Neuronal stem cell (in vitro differentiated cells): ENCODE results near the gene ADAMTS13.
"Not testable (repeated sequence)": the region's sequence is repeated elsewhere in the genome, so short reads cannot be mapped to it uniquely, and the experiment has no call there.

ENCODE experiments used
- DNase-seq: peaks from one replicate; pipeline ENCODE4 v3.0.0-alpha.2; 2013; ENCODE audit warnings: low spot score
- H2AFZ ChIP-seq: one replicate; pipeline ENCODE4 v1.6.1; 2013; ENCODE audit warnings: mild to moderate bottlenecking, low read length, inconsistent platforms
- H2AK5ac ChIP-seq: 2 replicates; pipeline ENCODE4 v1.6.1; 2013; ENCODE audit warnings: low read depth, mild to moderate bottlenecking, inconsistent platforms, low read length, moderate library complexity, mixed read lengths
- H2BK120ac ChIP-seq: 2 replicates; pipeline ENCODE4 v1.6.1; 2013; ENCODE audit warnings: low read depth, mild to moderate bottlenecking, inconsistent platforms, low read length, moderate library complexity, mixed read lengths
- H2BK12ac ChIP-seq: one replicate; pipeline ENCODE4 v1.6.1; 2013; ENCODE audit warnings: low read length, inconsistent platforms
- H2BK15ac ChIP-seq: 2 replicates; pipeline ENCODE4 v1.6.1; 2013; ENCODE audit warnings: mild to moderate bottlenecking, low read length, inconsistent platforms, mixed read lengths
- H2BK5ac ChIP-seq: one replicate; pipeline ENCODE4 v1.6.1; 2013; ENCODE audit warnings: inconsistent platforms, mild to moderate bottlenecking, low read length, moderate library complexity
- H3K14ac ChIP-seq: one replicate; pipeline ENCODE4 v1.6.1; 2013; ENCODE audit warnings: low read length, inconsistent platforms
- H3K18ac ChIP-seq: 2 replicates; pipeline ENCODE4 v1.6.1; 2013; ENCODE audit warnings: low read length, inconsistent platforms
- H3K23ac ChIP-seq: 2 replicates; pipeline ENCODE4 v1.6.1; 2013; ENCODE audit warnings: low read depth, mild to moderate bottlenecking, mixed read lengths, low read length, inconsistent platforms; ENCODE audit not compliant: poor library complexity
- H3K27ac ChIP-seq: replicated peaks from 3 replicates; pipeline ENCODE4 v1.5.1; 2013; ENCODE audit warnings: low read length, inconsistent platforms
- H3K27me3 ChIP-seq, 3 experiments: 2 replicates each; pipeline ENCODE4 v1.6.1; 2013; ENCODE audit warnings: low read length in 3 of 3, mild to moderate bottlenecking in 2 of 3, inconsistent platforms in 1 of 3, low read depth in 1 of 3, mixed read lengths in 1 of 3, moderate library complexity in 1 of 3; ENCODE audit not compliant: control insufficient read depth in 3 of 3, insufficient read depth in 3 of 3
- H3K36me3 ChIP-seq, 2 donors: replicated peaks in 1 of 2; 2 replicates each; pipeline ENCODE4 v1.6.1; 2013; ENCODE audit warnings: low read length in 2 of 2; ENCODE audit not compliant: control insufficient read depth in 2 of 2, insufficient read depth in 2 of 2
- H3K4ac ChIP-seq: 2 replicates; pipeline ENCODE4 v1.6.1; 2013; ENCODE audit warnings: inconsistent platforms, mild to moderate bottlenecking, low read length, moderate library complexity
- H3K4me1 ChIP-seq, 2 donors: 1 replicate in 1 of 2; 2 replicates in 1 of 2; pipeline ENCODE4 v1.6.1; 2013; ENCODE audit warnings: low read length in 2 of 2, low read depth in 1 of 2; ENCODE audit not compliant: control insufficient read depth in 2 of 2, insufficient read depth in 1 of 2
- H3K4me2 ChIP-seq: one replicate; pipeline ENCODE4 v1.6.1; 2013; ENCODE audit warnings: mild to moderate bottlenecking, low read length, inconsistent platforms; ENCODE audit not compliant: insufficient read depth, poor library complexity, severe bottlenecking
- H3K4me3 ChIP-seq, 2 donors: 2 replicates each; pipeline ENCODE4 v1.5.1; 2013; ENCODE audit warnings: low read length in 2 of 2, mild to moderate bottlenecking in 2 of 2, inconsistent platforms in 1 of 2, moderate library complexity in 1 of 2
- H3K79me1 ChIP-seq: one replicate; pipeline ENCODE4 v1.6.1; 2013; ENCODE audit warnings: low read depth, mild to moderate bottlenecking, inconsistent platforms, low read length, moderate library complexity
- H3K9ac ChIP-seq: one replicate; pipeline ENCODE4 v1.6.1; 2013; ENCODE audit warnings: mild to moderate bottlenecking, low read depth, low read length, inconsistent platforms; ENCODE audit not compliant: poor library complexity
- H3K9me3 ChIP-seq, 2 donors: replicated peaks in 1 of 2; 2 replicates each; pipeline versions ENCODE3 to v1.6.1; 2013; ENCODE audit warnings: low read length in 2 of 2, mild to moderate bottlenecking in 2 of 2, inconsistent platforms in 1 of 2, low read depth in 1 of 2, mixed read lengths in 1 of 2, moderate library complexity in 1 of 2; ENCODE audit not compliant: control insufficient read depth in 2 of 2, insufficient read depth in 1 of 2
- H4K8ac ChIP-seq: one replicate; pipeline ENCODE4 v1.6.1; 2013; ENCODE audit warnings: low read depth, mild to moderate bottlenecking, inconsistent platforms, low read length, moderate library complexity
- H4K91ac ChIP-seq: one replicate; pipeline ENCODE4 v1.6.1; 2013; ENCODE audit warnings: low read length, low read depth, mild to moderate bottlenecking, inconsistent platforms; ENCODE audit not compliant: poor library complexity
- WGBS, 2 donors: extraction: QIAGEN DNeasy Blood & Tissue Kit; methylation state at CpG; one replicate each; pipeline ENCODE4 v1.1.7; 2013; ENCODE audit warnings: missing lambda C conversion rate in 2 of 2, mixed read lengths in 1 of 2; ENCODE audit not compliant: insufficient read length in 2 of 2, insufficient replicate concordance in 1 of 2; ENCODE audit errors: extremely low coverage in 2 of 2; 5-methylcytosine and 5-hydroxymethylcytosine counted together

Gene ADAMTS13

DNA sequence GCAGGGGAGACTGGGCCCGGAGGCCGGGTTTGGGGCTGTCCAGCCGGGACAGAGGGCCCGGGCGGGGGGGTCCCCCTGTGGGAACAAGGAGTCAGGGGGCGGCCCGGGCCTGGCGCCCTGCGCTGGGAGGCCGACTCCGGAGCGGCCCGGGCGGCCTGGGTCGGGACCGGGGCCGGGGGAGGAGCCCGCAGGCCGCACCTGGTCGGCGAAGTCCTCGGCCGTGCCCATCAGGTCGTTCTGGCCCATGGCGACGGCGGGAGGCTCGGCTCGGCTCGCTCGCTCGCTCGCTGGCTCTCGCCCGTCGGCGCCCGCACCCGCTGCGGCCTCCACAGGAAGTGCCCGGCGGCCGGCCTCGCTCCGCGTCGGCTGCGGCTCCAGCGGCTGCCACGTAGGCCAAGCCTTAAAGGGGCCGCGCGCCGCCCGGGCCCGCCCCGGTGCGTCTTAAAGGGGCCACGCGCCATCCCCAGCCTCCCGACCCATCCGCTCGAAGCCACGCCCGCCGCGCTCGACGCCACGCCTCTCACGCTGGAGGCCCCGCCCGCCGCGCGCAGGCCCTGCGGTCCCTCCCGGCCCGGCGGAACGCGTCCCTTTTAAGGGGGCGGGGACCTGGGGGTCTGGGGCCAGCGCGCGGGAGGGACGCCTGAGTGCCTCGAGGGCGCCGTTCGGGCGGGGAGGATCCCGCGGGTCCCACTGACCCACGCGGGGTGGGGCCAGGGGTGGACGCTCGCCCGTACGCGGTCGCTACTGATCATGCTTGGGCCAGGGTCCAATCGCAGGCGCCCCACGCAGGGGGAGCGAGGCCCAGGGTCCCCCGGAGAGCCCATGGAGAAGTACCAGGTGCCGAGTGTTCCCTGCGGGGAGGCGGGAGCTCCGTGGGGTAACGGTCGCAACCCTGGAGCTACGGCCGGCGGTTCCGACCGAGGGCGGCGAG, 46.2 kb upstream of the ADAMTS13 start, which contains the start of the genes STKLD1 and SURF4:
TSS of gene STKLD1 (plus strand) at position 643 of the 931 bp plus-strand sequence. CDS start at position 751, 108 bp downstream.
TSS of gene SURF4 (minus strand) at position 337 of the 931 bp plus-strand sequence. CDS start at position 246, 91 bp downstream.
- peak within 1 kb of the TSS; percentile 67 for H3K4me2 ChIP-seq
- H3K27me3 ChIP-seq: peaks cover 0 to 1% (median 0%) of the 10 kb centered on the region in 3 experiments
- peaks cover 5 to 31% of the 10 kb centered on the region in 2 donors for H3K36me3 ChIP-seq
- peak within 1 kb of the TSS; percentile 87 for H3K23ac ChIP-seq
- H3K4me3 ChIP-seq: peak within 1 kb of the TSS; percentile 90 to 99
- H2BK5ac ChIP-seq: peak within 1 kb of the TSS; percentile 2
- H2AK5ac ChIP-seq: peak within 1 kb of the TSS; percentile 95
- H2BK120ac ChIP-seq: no peak within 1 kb of the TSS
- peak within 1 kb of the TSS; percentile 92 for H3K14ac ChIP-seq
- peaks cover 2 to 7% of the 10 kb centered on the region in 2 donors for H3K4me1 ChIP-seq
- peaks cover 0 to 10% of the 10 kb centered on the region in 2 donors for H3K9me3 ChIP-seq
- peak within 1 kb of the TSS; percentile 69 for H3K27ac ChIP-seq
- H3K18ac ChIP-seq: peak within 1 kb of the TSS; percentile 95
- H3K4ac ChIP-seq: no peak within 1 kb of the TSS
- DNase-seq: peak; percentile 96
- peaks cover 12% of the 10 kb centered on the region for H3K79me1 ChIP-seq
- peak within 1 kb of the TSS; percentile 97 for H2AFZ ChIP-seq
- H4K91ac ChIP-seq: no peak within 1 kb of the TSS
- no CpG with 5 or more reads among the region's 120 CpGs for WGBS, 2 donors
- H2BK15ac ChIP-seq: no peak within 1 kb of the TSS
- H3K9ac ChIP-seq: peak within 1 kb of the TSS; percentile 97
- no peak within 1 kb of the TSS for H2BK12ac ChIP-seq
- H4K8ac ChIP-seq: peak within 1 kb of the TSS; percentile 25

DNA sequence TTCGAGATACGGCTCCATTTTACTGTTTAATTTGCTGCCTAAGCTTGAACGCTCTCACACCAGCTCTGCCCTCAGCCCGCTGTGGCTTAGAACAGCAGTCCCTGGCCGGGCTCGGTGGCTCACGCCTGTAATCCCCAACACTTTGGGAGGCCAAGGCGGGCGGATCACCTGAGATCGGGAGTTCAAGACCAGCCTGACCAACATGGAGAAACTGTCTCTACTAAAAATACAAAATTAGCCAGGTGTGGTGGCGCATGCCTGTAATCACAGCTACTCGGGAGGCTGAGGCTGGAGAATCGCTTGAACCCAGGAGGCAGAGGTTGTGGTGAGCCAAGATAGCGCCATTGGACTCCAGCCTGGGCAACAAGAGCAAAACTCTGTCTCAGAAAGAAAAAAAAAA, 44.9 kb upstream of the ADAMTS13 start:
- H2AFZ ChIP-seq, H3K79me1 ChIP-seq, H3K4ac ChIP-seq, H3K4me2 ChIP-seq, H3K27me3 ChIP-seq, H2BK12ac ChIP-seq, H3K9ac ChIP-seq, H2BK15ac ChIP-seq, H3K27ac ChIP-seq, H3K9me3 ChIP-seq, H3K4me3 ChIP-seq, H2BK5ac ChIP-seq, H3K4me1 ChIP-seq, DNase-seq, H4K91ac ChIP-seq, H3K23ac ChIP-seq, H2AK5ac ChIP-seq, H3K18ac ChIP-seq, H4K8ac ChIP-seq, H2BK120ac ChIP-seq, H3K14ac ChIP-seq: not testable (repeated sequence)
- WGBS, 2 donors: no CpG with 5 or more reads among the region's 14 CpGs
- H3K36me3 ChIP-seq: peaks cover 5 to 19% of the 10 kb centered on the region in 2 donors

DNA sequence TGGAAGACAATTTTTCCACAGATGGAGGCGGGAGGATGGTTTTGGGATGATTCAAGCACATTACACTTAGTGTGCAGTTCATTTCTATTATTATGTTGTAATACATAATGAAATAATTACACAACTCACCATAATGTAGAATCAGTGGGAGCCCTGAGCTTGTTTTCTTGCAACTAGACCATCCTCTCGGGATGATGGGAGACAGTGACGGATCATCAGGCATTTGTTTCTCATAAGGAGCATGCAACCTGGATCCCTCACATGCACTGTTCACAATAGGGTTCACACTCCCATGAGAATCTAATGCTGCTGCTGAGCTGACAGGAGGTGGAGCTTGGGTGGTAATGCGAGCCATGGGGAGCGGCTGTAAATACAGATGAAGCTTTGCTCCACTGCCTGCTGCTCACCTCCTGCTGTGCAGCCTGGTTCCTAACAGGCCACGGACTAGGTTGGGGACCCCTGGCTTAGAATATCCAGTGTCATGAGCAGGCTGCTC, 44.4 kb upstream of the ADAMTS13 start:
- no peak overlapping the region for H3K18ac ChIP-seq
- H3K36me3 ChIP-seq: peaks cover 5 to 14% of the 10 kb centered on the region in 2 donors
- no peak for DNase-seq

More for the DNA sequence above, 44.4 kb upstream of the ADAMTS13 start:
- H4K8ac ChIP-seq: no peak overlapping the region
- H3K79me1 ChIP-seq: peaks cover 2% of the 10 kb centered on the region
- peaks cover 2 to 7% of the 10 kb centered on the region in 2 donors for H3K4me1 ChIP-seq
- H2AFZ ChIP-seq: peak overlapping the region; percentile 7
- no peak overlapping the region for H4K91ac ChIP-seq
- no peak overlapping the region for H2BK5ac ChIP-seq
- H2AK5ac ChIP-seq: no peak overlapping the region
- H3K9me3 ChIP-seq: peaks cover 3 to 10% of the 10 kb centered on the region in 2 donors
- no peak overlapping the region for H3K14ac ChIP-seq
- no peak overlapping the region for H3K4ac ChIP-seq
- H2BK15ac ChIP-seq: no peak overlapping the region
- H2BK120ac ChIP-seq: no peak overlapping the region
- H3K9ac ChIP-seq: no peak overlapping the region
- H3K23ac ChIP-seq: no peak overlapping the region
- no peak overlapping the region for H3K27ac ChIP-seq
- peaks cover 0 to 4% (median 0%) of the 10 kb centered on the region in 3 experiments for H3K27me3 ChIP-seq
- WGBS, 2 donors: no CpG with 5 or more reads among the region's 6 CpGs
- H3K4me2 ChIP-seq: no peak overlapping the region
- no peak overlapping the region for H2BK12ac ChIP-seq
- H3K4me3 ChIP-seq: no peak overlapping the region
